ENCODE measurements around the gene ARPC2. TPM values are rescaled to one million over a fixed set of nuclear protein-coding genes. Genes with fewer than 3 reads are reported as not detected.

ARPC2 gene
- total RNA-seq, 1 experiment from 2014 or later, result 273 TPM

- CTCF ChIA-PET, result interaction anchor here (0.7 kb wide), 1 partner anchor 95 kb away, joined by 3 read pairs; no protein-coding TSS in a partner anchor
- TF ChIP-seq CTCF (conservative IDR thresholded peaks at IDR 0.05), result no peak
- intact Hi-C loops (cut with micrococcal nuclease; ENCODE audit: unreplicated experiment), result no loop called here
These were observed 83.2 kb downstream of the ARPC2 start for GRCh38 chr2:218300141-218300540.

GRCh38 chr2:218301176-218301819 lies 84.3 kb downstream of the ARPC2 start:
- ChIA-PET CTCF (interaction anchor here (2.2 kb wide), 1 partner anchor 55 kb away, joined by 7 read pairs; the partner anchor contains the start of gene CATIP), POLR2A (ENCODE audit: unreplicated experiment) (interaction anchor here (0.7 kb wide), 1 partner anchor 117 kb away, joined by 3 read pairs; no protein-coding TSS in a partner anchor)
- Histone ChIP-seq H3K36me3 (ENCODE audit: low read depth) (no peaks in the 10 kb centered on the region), H3K27me3 (ENCODE audit: insufficient read depth, low read depth) (no peaks in the 10 kb centered on the region), H3K79me2 (ENCODE audit: low read depth) (no peaks in the 10 kb centered on the region), H3K4me3 (no peak overlapping the region), H3K4me2 (peak overlapping the region; percentile 33; the same call in 1 of the 2 replicates), H3K9me3 (ENCODE audit: insufficient read depth, low read depth) (no peaks in the 10 kb centered on the region), H3K4me1 (replicated peaks; ENCODE audit: insufficient read depth) (peaks cover 34% of the 10 kb centered on the region), H3F3A (ENCODE audit: insufficient read depth, low read depth) (peaks cover 35% of the 10 kb centered on the region), H2AFZ (no peak overlapping the region), H3K27ac (no peak overlapping the region), H3K9me2 (ENCODE audit: insufficient read depth) (no peaks in the 10 kb centered on the region), H4K20me1 (ENCODE audit: insufficient read depth) (no peaks in the 10 kb centered on the region)
- TF ChIP-seq CTCF (conservative IDR thresholded peaks at IDR 0.05) (peak; percentile 97), EZH2 (IDR thresholded peaks at IDR 0.05; ENCODE audit: low read depth) (no peak)
- intact Hi-C loops (cut with micrococcal nuclease; ENCODE audit: unreplicated experiment), result loop anchor here (1.0 kb wide), 4 partner anchors 22 to 95 kb away; partner anchors contain the start of gene CATIP
- BruUV-seq (replicated peaks), result no TSS peak
- DNase-seq, result peak; percentile 73 to 81

More at GRCh38 chr2:218300141-218300540, 83.2 kb downstream of the ARPC2 start:
- no peaks in the 10 kb centered on the region for H3K79me2 ChIP-seq (ENCODE audit: low read depth)
- H3F3A ChIP-seq (ENCODE audit: insufficient read depth, low read depth), result peaks cover 46% of the 10 kb centered on the region
- no peaks in the 10 kb centered on the region for H3K9me3 ChIP-seq (ENCODE audit: insufficient read depth, low read depth)
- POLR2A ChIA-PET (ENCODE audit: unreplicated experiment), result no interaction called here
- H3K4me1 ChIP-seq (replicated peaks; ENCODE audit: insufficient read depth), result peaks cover 45% of the 10 kb centered on the region
- no peak for DNase-seq
- H3K4me2 ChIP-seq, result no peak overlapping the region
- H3K27ac ChIP-seq, result no peak overlapping the region
- H3K4me3 ChIP-seq, result no peak overlapping the region
- H4K20me1 ChIP-seq (ENCODE audit: insufficient read depth), result no peaks in the 10 kb centered on the region
- H3K27me3 ChIP-seq (ENCODE audit: insufficient read depth, low read depth), result no peaks in the 10 kb centered on the region
- no peak overlapping the region for H2AFZ ChIP-seq
- no peaks in the 10 kb centered on the region for H3K9me2 ChIP-seq (ENCODE audit: insufficient read depth)
- no TSS peak for BruUV-seq (replicated peaks)
- no peaks in the 10 kb centered on the region for H3K36me3 ChIP-seq (ENCODE audit: low read depth)

Small RNAs within 50 kb of the gene (microRNA-seq; reads per million reads assigned to microRNA genes)
- 2.7 reads per million for gene MIR6513 (ENCODE audit: borderline number of aligned reads, borderline replicate concordance)

Other genes with a start within 250 kb of the ARPC2 start
- 5.5 and 6.0 TPM in 2 replicates for gene TNS1, start 214.2 kb upstream of the ARPC2 start, total RNA-seq (2021)
- gene RUFY4, start 147.9 kb upstream of the ARPC2 start, total RNA-seq (2021), result not detected in 2 replicates
- not detected in 2 replicates for gene CXCR2, start 91.2 kb upstream of the ARPC2 start, total RNA-seq (2021)
- gene CXCR1, start 50.2 kb upstream of the ARPC2 start, total RNA-seq (2021), result not detected in 2 replicates
- 0.20 and 0.22 TPM in 2 replicates for gene GPBAR1, start 43.8 kb downstream of the ARPC2 start, total RNA-seq (2021)
- gene AAMP, start 52.9 kb downstream of the ARPC2 start, total RNA-seq (2021), result 126 and 165 TPM in 2 replicates
- gene PNKD, start 53.3 kb downstream of the ARPC2 start, total RNA-seq (2021), result 94.7 and 102 TPM in 2 replicates
- 172 and 187 TPM in 2 replicates for gene TMBIM1, start 75.3 kb downstream of the ARPC2 start, total RNA-seq (2021)
- 1.1 and 2.4 TPM in 2 replicates for gene CATIP, start 139.7 kb downstream of the ARPC2 start, total RNA-seq (2021)
- gene SLC11A1, start 165.1 kb downstream of the ARPC2 start, total RNA-seq (2021), result 0.35 and 0.44 TPM in 2 replicates
- 61.8 and 69.6 TPM in 2 replicates for gene CTDSP1, start 182.7 kb downstream of the ARPC2 start, total RNA-seq (2021)
- not detected in 2 replicates for gene VIL1, start 201.9 kb downstream of the ARPC2 start, total RNA-seq (2021)